HG03432 (cell line): ENCODE data around the gene ALG14.
"Not testable (repeated sequence)": the region's sequence is repeated elsewhere in the genome, so short reads cannot be mapped to it uniquely, and the experiment has no call there.

Source experiments
- ATAC-seq: cut with Tn5 transposase; IDR thresholded peaks from one replicate; pipeline ENCODE4 v1.9.1; 2021; ENCODE audit warnings: mild to moderate bottlenecking, moderate library complexity; ENCODE audit not compliant: unreplicated experiment

The ALG14 gene

GRCh38 chr1:95088303-95088702 lies 15.6 kb upstream of the ALG14 start:
- no peak for ATAC-seq

- ATAC-seq = peak; percentile 85
Observed at GRCh38 chr1:95086949-95087533, 14.3 kb upstream of the ALG14 start.

GRCh38 chr1:95085376-95085775 lies 12.6 kb upstream of the ALG14 start:
- ATAC-seq = no peak

GRCh38 chr1:95084317-95085176 lies 11.8 kb upstream of the ALG14 start:
- peak; percentile 56 for ATAC-seq

GRCh38 chr1:95080879-95081278 lies 8.1 kb upstream of the ALG14 start:
- no peak for ATAC-seq

GRCh38 chr1:95080446-95080845 lies 7.7 kb upstream of the ALG14 start:
- ATAC-seq = no peak

- no peak for ATAC-seq
Observed at GRCh38 chr1:95076034-95076433, 3.3 kb upstream of the ALG14 start.

- no peak for ATAC-seq
Observed at GRCh38 chr1:95073446-95073845, 695 bp upstream of the ALG14 start.

- peak; percentile 2 for ATAC-seq
Observed at GRCh38 chr1:95072117-95072516, 634 bp downstream of the ALG14 start.

- ATAC-seq = no peak
Observed at GRCh38 chr1:95071539-95071938, 1.2 kb downstream of the ALG14 start.

- ATAC-seq = no peak
Observed at GRCh38 chr1:95069710-95070093, 3.0 kb downstream of the ALG14 start.

- no peak for ATAC-seq
Observed at GRCh38 chr1:95068956-95069709, 3.6 kb downstream of the ALG14 start.

GRCh38 chr1:95067568-95067967 lies 5.2 kb downstream of the ALG14 start:
- no peak for ATAC-seq

- ATAC-seq = no peak
Observed at GRCh38 chr1:95067062-95067461, 5.7 kb downstream of the ALG14 start.

- no peak for ATAC-seq
Observed at GRCh38 chr1:95061445-95062006, 11.2 kb downstream of the ALG14 start.

- ATAC-seq = no peak
Observed at GRCh38 chr1:95058974-95059373, 13.8 kb downstream of the ALG14 start.

GRCh38 chr1:95057351-95057750 lies 15.4 kb downstream of the ALG14 start:
- ATAC-seq = no peak

GRCh38 chr1:95049935-95050334 lies 22.8 kb downstream of the ALG14 start:
- ATAC-seq = no peak

GRCh38 chr1:95048317-95048716 lies 24.4 kb downstream of the ALG14 start:
- no peak for ATAC-seq

- ATAC-seq = not testable (repeated sequence)
Observed at GRCh38 chr1:95047624-95048023, 25.1 kb downstream of the ALG14 start.

GRCh38 chr1:95046359-95046758 lies 26.4 kb downstream of the ALG14 start:
- no peak for ATAC-seq
